Keratinocyte (primary cell): ENCODE measurements around the gene PNCK.

Experiments
- EZH2 ChIP-seq: IDR thresholded peaks from one replicate; pipeline ENCODE4 v1.6.1; 2012; ENCODE audit warnings: inconsistent platforms, mild to moderate bottlenecking, low read length, moderate library complexity
- TF ChIP-seq, protein P1 (sequence below), 3 experiments: IDR thresholded peaks in 1 of 3; conservative IDR thresholded peaks in 1 of 3; optimal IDR thresholded peaks in 1 of 3; 2 replicates in 2 of 3; 3 replicates in 1 of 3; pipeline versions ENCODE3 to v1.5.1; 2011; ENCODE audit warnings: low read length in 3 of 3, mild to moderate bottlenecking in 3 of 3, moderate library complexity in 2 of 3, control low read depth in 1 of 3, inconsistent platforms in 1 of 3; ENCODE audit not compliant: insufficient read depth in 2 of 3; ENCODE audit errors: extremely low read depth in 1 of 3

DNA sequence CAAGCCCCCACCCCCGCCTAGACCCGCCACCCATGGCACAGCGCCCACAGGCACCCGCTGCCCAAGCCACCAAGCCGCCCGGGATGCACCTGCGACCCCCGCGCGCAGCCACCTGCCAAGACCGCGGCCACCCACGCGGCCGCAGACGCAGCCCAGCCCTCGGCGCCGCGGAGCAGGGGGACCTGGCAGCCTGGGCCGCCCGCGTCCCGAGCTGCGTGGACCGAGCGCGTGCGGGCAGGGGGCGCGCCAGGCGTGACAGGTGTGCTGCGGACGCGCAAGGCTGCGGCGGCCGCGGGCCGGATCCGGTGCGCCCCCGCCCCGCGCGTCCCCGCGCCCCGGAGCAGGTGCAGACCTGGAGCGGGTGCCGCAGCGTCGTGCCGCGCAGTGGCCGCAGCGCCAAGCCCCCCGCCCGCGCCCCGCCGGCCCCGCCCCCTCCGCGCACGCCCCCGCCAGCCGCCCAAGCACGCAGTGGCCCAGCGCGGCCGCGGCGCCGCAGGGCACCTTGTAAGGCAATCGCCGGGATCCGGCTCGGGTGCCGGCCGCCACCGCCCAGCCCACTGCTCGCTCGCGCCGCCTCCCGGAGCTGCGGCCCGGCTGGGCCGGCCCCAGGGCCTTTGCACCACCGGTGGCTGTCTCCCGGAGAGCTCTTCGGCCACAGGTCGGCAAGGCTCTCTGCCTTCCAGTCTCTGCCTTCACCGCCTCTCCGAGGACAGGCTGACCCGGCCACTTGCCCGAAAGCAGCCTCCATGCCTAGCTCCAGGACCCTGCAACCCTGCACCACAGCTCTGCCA lies at the start of gene PNCK:
- TF ChIP-seq, protein P1, sequence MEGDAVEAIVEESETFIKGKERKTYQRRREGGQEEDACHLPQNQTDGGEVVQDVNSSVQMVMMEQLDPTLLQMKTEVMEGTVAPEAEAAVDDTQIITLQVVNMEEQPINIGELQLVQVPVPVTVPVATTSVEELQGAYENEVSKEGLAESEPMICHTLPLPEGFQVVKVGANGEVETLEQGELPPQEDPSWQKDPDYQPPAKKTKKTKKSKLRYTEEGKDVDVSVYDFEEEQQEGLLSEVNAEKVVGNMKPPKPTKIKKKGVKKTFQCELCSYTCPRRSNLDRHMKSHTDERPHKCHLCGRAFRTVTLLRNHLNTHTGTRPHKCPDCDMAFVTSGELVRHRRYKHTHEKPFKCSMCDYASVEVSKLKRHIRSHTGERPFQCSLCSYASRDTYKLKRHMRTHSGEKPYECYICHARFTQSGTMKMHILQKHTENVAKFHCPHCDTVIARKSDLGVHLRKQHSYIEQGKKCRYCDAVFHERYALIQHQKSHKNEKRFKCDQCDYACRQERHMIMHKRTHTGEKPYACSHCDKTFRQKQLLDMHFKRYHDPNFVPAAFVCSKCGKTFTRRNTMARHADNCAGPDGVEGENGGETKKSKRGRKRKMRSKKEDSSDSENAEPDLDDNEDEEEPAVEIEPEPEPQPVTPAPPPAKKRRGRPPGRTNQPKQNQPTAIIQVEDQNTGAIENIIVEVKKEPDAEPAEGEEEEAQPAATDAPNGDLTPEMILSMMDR (optimal IDR thresholded peaks at IDR 0.05 in 1 of 3, IDR thresholded peaks at IDR 0.05 in 1 of 3, conservative IDR thresholded peaks at IDR 0.05 in 1 of 3; ENCODE audit: extremely low read depth in 1 of 3, insufficient read depth in 2 of 3, low read length in 3 of 3) = no peak
- TF ChIP-seq EZH2 = no peak
